ENCODE measurements around the gene DNAH14. TPM values are rescaled to one million over a fixed set of nuclear protein-coding genes. Genes with fewer than 3 reads are reported as not detected.

The DNAH14 gene
- total and polyA plus RNA-seq, 2 of the 4 experiments (the other 2 are of a cell fraction) = 2.7 to 3.6 TPM

DNA sequence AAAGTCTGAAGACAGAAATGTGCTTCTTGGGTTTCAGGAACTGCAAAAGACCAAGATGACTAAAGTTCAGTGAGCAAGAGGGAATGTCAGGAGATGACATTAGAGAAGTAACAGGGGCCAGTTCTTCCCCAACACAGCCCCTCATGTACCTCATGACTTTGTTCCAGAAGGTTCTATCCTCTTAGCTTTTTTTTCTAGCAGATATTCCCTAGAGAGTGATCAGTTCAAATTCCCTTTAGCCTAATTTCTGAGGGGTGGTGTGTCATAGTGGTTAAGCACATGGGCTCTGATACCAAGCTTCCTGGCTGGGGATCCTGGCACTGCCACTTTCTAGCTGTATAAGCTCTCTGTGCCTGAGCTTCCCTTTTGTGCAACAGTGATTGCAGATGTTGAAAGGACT, 390.4 kb downstream of the DNAH14 start:
- intact Hi-C loops (cut with micrococcal nuclease) = loop anchor here (1.0 to 5.0 kb wide), 2 partner anchors 117 to 656 kb away; no protein-coding TSS in a partner anchor
- dilution Hi-C loops (cut with HindIII; ENCODE audit: low sequenced_read_pairs, unreplicated experiment) = no loop called here
- no peaks in the 10 kb centered on the region for H3K4me1 ChIP-seq (ENCODE audit: control insufficient read depth, insufficient read depth, low read length)

More for the DNA sequence above, 390.4 kb downstream of the DNAH14 start:
- no peaks in the 10 kb centered on the region for H4K20me1 ChIP-seq (ENCODE audit: insufficient read depth, low read length)
- no peak overlapping the region for H2BK15ac ChIP-seq (ENCODE audit: low read depth, low read length)
- H2AK9ac ChIP-seq (replicated peaks; ENCODE audit: low read depth, low read length, poor library complexity) = no peak overlapping the region
- H3K4me2 ChIP-seq (ENCODE audit: low read depth, low read length) = no peak overlapping the region
- TF ChIP-seq BHLHE40 (IDR thresholded peaks at IDR 0.05; ENCODE audit: low read depth, low read length) (no peak), POLR2A (IDR thresholded peaks at IDR 0.05; ENCODE audit: low read depth, low read length) (no peak), RCOR1 (IDR thresholded peaks at IDR 0.05; ENCODE audit: insufficient replicate concordance, low read length) (no peak), MAFK (IDR thresholded peaks at IDR 0.05; ENCODE audit: low read depth, low read length) (no peak), FOS (IDR thresholded peaks at IDR 0.05; ENCODE audit: low read depth, low read length) (no peak), CHD1 (IDR thresholded peaks at IDR 0.05; ENCODE audit: low read depth, low read length) (no peak), SMC3 (IDR thresholded peaks at IDR 0.05; ENCODE audit: low read depth, low read length) (no peak), NFE2L2 (IDR thresholded peaks at IDR 0.05; ENCODE audit: low read depth, low read length) (no peak), RAD21 (IDR thresholded peaks at IDR 0.05; ENCODE audit: low read length) (no peak), CEBPB (IDR thresholded peaks at IDR 0.05; ENCODE audit: low read depth, low read length) (no peak)
- TF ChIP-seq, protein P1, sequence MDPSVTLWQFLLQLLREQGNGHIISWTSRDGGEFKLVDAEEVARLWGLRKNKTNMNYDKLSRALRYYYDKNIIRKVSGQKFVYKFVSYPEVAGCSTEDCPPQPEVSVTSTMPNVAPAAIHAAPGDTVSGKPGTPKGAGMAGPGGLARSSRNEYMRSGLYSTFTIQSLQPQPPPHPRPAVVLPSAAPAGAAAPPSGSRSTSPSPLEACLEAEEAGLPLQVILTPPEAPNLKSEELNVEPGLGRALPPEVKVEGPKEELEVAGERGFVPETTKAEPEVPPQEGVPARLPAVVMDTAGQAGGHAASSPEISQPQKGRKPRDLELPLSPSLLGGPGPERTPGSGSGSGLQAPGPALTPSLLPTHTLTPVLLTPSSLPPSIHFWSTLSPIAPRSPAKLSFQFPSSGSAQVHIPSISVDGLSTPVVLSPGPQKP (IDR thresholded peaks at IDR 0.05; ENCODE audit: borderline replicate concordance, low read depth, low read length) = no peak
- H2AK5ac ChIP-seq (ENCODE audit: low read depth, low read length) = no peak overlapping the region
- in situ Hi-C loops (cut with MboI; ENCODE audit: low sequenced_read_pairs) = loop anchor here (10.0 kb wide), 1 partner anchor 655 kb away; no protein-coding TSS in a partner anchor
- H3K9me1 ChIP-seq (ENCODE audit: insufficient read depth, low read length) = no peaks in the 10 kb centered on the region
- ChIA-PET POLR2A (ENCODE audit: unreplicated experiment) (no interaction called here), CTCF (interaction anchor here (1.3 kb wide), 1 partner anchor 125 kb away, joined by 3 read pairs; no protein-coding TSS in a partner anchor)
- no peak overlapping the region for H4K5ac ChIP-seq (ENCODE audit: low read depth, low read length)
- no peak overlapping the region for H3K56ac ChIP-seq (ENCODE audit: extremely low read depth, insufficient read depth, low read length)
- DNase-seq (no peak), ATAC-seq (ENCODE audit: low read depth) (no peak)
- no peak overlapping the region for H3K4me3 ChIP-seq (ENCODE audit: insufficient read depth, low read depth, low read length)
- H3K9ac ChIP-seq (ENCODE audit: low read depth, low read length) = no peak overlapping the region
- no peak overlapping the region for H2AFZ ChIP-seq (replicated peaks; ENCODE audit: low read length, poor library complexity)
- no peak overlapping the region for H3K27ac ChIP-seq (ENCODE audit: insufficient read depth, low read length)
- no peak overlapping the region for H4K8ac ChIP-seq (ENCODE audit: low read depth in 2 of 2, low read length in 2 of 2)
- H3K79me1 ChIP-seq (ENCODE audit: low read depth in 1 of 2, low read length in 2 of 2) = no peaks in the 10 kb centered on the region
- no peak overlapping the region for H2BK20ac ChIP-seq (ENCODE audit: low read depth, low read length)
- no TSS peak for BruUV-seq (replicated peaks)
- H4K91ac ChIP-seq (ENCODE audit: insufficient read depth, low read depth, low read length) = no peak overlapping the region
- no peaks in the 10 kb centered on the region for H3K9me3 ChIP-seq (ENCODE audit: control insufficient read depth, insufficient read depth, low read length)
- H3K18ac ChIP-seq (ENCODE audit: low read depth, low read length) = no peak overlapping the region
- no peak overlapping the region for H3K14ac ChIP-seq (replicated peaks; ENCODE audit: low read depth, low read length)
- no peak overlapping the region for H3K23ac ChIP-seq (ENCODE audit: low read depth, low read length)
- H2BK5ac ChIP-seq (ENCODE audit: low read depth, low read length, poor library complexity, severe bottlenecking) = no peak overlapping the region
- no peaks in the 10 kb centered on the region for H3K36me3 ChIP-seq (ENCODE audit: control insufficient read depth, insufficient read depth, low read length)
- H2BK120ac ChIP-seq (ENCODE audit: low read depth, low read length) = no peak overlapping the region
- H3K4ac ChIP-seq (ENCODE audit: low read depth, low read length) = no peak overlapping the region
- no peaks in the 10 kb centered on the region for H3K27me3 ChIP-seq (ENCODE audit: control insufficient read depth, insufficient read depth, low read length)

All from IMR-90 (cell line).